Measurements from ENCODE around the gene ZFHX3.

ZFHX3 gene

GRCh38 chr16:72876221-72876620 lies 171.7 kb downstream of the ZFHX3 start:
- DNase-seq (ENCODE audit: low read depth in 2 of 2), result no peak

GRCh38 chr16:72875291-72876031 lies 172.5 kb downstream of the ZFHX3 start:
- no peak for DNase-seq (ENCODE audit: low read depth in 2 of 2)

GRCh38 chr16:72873853-72874252 lies 174.1 kb downstream of the ZFHX3 start:
- no peak for DNase-seq (ENCODE audit: low read depth in 2 of 2)

GRCh38 chr16:72873044-72873443 lies 174.9 kb downstream of the ZFHX3 start:
- no peak for DNase-seq (ENCODE audit: low read depth in 2 of 2)

- no peak for DNase-seq (ENCODE audit: low read depth in 2 of 2)
Measured at GRCh38 chr16:72865835-72866234, 182.1 kb downstream of the ZFHX3 start.

- no peak for DNase-seq (ENCODE audit: low read depth in 2 of 2)
Measured at GRCh38 chr16:72865258-72865657, 182.7 kb downstream of the ZFHX3 start.

- DNase-seq (ENCODE audit: low read depth in 2 of 2), result no peak
Measured at GRCh38 chr16:72864130-72864833, 183.6 kb downstream of the ZFHX3 start.

- DNase-seq (ENCODE audit: low read depth in 2 of 2), result no peak
Measured at GRCh38 chr16:72862090-72862489, 185.8 kb downstream of the ZFHX3 start.

GRCh38 chr16:72860726-72861562 lies 187.0 kb downstream of the ZFHX3 start:
- DNase-seq (ENCODE audit: low read depth in 2 of 2), result no peak

- no peak for DNase-seq (ENCODE audit: low read depth in 2 of 2)
Measured at GRCh38 chr16:72859581-72859980, 188.3 kb downstream of the ZFHX3 start.

GRCh38 chr16:72858665-72859493 lies 189.0 kb downstream of the ZFHX3 start:
- no peak for DNase-seq (ENCODE audit: low read depth in 2 of 2)

GRCh38 chr16:72857834-72858664 lies 189.9 kb downstream of the ZFHX3 start:
- no peak for DNase-seq (ENCODE audit: low read depth in 2 of 2)

- no peak for DNase-seq (ENCODE audit: low read depth in 2 of 2)
Measured at GRCh38 chr16:72856797-72857196, 191.1 kb downstream of the ZFHX3 start.

- no peak for DNase-seq (ENCODE audit: low read depth in 2 of 2)
Measured at GRCh38 chr16:72854267-72854959, 193.5 kb downstream of the ZFHX3 start.

GRCh38 chr16:72853575-72854266 lies 194.2 kb downstream of the ZFHX3 start:
- DNase-seq (ENCODE audit: low read depth in 2 of 2), result no peak

- no peak for DNase-seq (ENCODE audit: low read depth in 2 of 2)
Measured at GRCh38 chr16:72852421-72852820, 195.5 kb downstream of the ZFHX3 start.

- no peak for DNase-seq (ENCODE audit: low read depth in 2 of 2)
Measured at GRCh38 chr16:72850853-72851252, 197.1 kb downstream of the ZFHX3 start.

GRCh38 chr16:72850021-72850420 lies 197.9 kb downstream of the ZFHX3 start:
- DNase-seq (ENCODE audit: low read depth in 2 of 2), result no peak

All from stimulated activated CD4-positive, alpha-beta T cell treated with anti-CD3 and anti-CD28 coated beads, Interleukin-15, amount 100 ng/mL, for 48 hours (primary cell).